Germinal center (tissue), 1 donor: Measurements from ENCODE around the gene PPP1R1B.
A peak's percentile ranks its signal among the peaks of the same experiment; 100 is the strongest.

Experiments
- DNase-seq: peaks from one replicate; pipeline ENCODE4 v3.0.0; 2012; ENCODE audit warnings: mixed read lengths, low spot score

Gene PPP1R1B

GRCh38 chr17:39615434-39615833 lies 11.3 kb upstream of the PPP1R1B start:
- DNase-seq: no peak

DNA sequence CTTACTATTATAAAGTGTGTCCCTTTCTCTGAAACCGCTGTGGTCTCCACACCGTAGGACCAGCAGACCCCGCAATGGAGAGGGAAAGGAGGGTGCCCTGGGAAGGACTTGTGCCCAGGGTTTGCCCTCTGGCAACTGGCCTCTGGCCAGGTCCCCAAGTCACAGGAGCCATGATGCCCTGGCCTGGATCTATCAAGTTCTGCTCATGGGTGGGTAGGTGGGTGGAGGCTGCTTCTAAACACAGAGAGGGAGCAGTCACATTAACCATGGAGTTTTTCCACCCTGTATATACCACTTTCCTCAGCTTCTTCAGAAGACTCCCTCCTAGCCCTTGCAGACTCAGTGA lies 9.7 kb upstream of the PPP1R1B start:
- no peak for DNase-seq

DNA sequence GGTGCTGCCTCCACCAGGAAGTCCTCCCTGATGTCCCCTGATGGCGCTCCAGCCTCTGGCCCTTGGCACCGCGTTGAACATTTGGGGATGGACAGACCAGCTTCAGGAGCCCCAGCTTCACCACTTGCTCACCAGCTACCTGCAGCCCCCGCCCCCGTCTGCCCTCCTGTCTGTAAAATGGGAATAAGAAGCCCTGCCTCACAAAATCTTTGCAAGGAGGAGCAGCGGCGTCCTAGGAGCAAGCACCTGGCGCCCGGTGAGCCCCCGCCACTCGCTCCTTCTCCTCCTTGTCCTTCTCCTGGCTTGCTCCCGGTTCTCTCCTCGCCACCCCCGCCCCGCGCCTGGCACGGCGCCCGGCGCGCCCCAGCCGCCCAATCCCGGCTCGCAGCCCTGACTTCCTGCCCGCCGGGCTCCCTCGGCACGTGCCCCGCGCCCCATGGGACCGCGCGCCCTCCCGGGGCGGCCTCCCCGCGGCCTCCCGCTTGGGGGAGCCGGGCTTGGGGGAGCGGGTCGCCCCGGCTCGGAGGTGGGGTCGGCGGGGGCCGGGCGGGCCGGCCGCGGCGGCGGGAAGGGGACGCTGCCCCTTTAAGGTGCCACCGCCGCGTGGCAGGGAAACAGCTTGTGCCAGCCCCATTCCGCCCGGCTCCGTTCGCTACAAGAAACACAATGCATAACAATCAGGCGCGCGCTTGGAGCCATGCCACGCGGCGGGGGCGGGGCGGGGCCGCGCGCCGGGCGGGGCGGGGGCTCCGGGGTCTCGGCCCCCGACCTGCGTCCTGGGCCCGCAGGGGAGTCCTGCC lies 9.1 kb upstream of the PPP1R1B start:
- DNase-seq: peak; percentile 74

- DNase-seq: no peak
Observed at GRCh38 chr17:39618246-39618913, 8.4 kb upstream of the PPP1R1B start.

- DNase-seq: no peak
Observed at GRCh38 chr17:39618956-39619785, 7.6 kb upstream of the PPP1R1B start.

DNA sequence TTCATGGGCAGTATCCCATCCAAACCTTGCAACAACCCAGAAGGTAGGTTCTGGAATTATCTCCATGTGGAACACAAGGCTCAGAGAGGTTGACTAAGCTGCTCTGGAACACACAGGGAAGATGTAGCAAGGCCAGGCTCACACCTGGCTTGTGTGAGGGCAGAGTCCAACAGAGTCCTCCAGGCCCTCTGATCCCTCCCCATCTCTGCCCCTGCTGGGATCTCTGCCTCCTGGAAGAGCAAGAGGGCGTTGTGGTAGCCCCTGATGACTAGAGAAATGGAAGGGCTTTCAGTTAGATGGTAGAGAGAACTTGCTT lies 7.0 kb upstream of the PPP1R1B start:
- DNase-seq: no peak

DNA sequence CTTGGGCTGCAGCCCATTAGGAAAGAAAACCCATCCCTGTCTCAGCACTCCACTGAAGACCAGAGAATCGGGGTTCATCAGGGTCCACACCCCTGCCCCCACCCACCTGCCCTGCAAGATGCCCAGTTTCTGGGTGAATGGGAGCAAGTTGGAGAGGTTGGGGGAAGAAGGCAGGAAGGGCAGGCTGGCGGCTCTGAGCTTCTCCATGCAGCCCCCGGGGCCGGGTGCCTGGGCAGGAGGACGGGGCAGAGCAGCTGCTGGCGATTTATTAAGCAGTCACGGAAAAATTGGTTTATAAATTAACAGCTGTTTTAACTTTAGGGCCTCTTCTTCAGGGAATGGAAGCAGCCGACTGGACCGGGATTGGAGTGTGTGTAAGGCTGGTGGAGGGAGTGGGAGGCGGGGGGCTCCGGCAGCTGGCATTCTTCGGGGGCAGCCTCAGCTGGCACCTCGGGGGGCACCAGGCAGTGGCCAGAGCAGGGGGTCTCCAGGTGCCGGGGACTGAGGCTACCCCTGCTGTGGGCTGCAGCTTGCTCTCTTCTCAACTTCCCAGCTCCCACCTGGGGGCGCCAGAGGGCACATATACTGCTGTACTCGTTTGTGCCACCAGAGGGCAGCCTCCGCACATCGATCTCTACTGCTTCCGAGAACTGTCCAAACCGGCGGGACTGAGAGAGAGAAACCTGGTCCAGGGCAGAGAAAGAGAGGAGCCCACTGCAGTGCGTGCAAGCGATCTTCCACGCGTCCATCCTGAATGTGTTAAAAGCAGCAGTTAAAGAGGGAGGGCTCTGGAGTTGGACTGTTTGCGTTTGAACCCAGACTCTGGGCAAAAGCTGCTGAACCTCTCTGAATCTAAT lies 5.0 kb upstream of the PPP1R1B start:
- DNase-seq: peak; percentile 87

DNA sequence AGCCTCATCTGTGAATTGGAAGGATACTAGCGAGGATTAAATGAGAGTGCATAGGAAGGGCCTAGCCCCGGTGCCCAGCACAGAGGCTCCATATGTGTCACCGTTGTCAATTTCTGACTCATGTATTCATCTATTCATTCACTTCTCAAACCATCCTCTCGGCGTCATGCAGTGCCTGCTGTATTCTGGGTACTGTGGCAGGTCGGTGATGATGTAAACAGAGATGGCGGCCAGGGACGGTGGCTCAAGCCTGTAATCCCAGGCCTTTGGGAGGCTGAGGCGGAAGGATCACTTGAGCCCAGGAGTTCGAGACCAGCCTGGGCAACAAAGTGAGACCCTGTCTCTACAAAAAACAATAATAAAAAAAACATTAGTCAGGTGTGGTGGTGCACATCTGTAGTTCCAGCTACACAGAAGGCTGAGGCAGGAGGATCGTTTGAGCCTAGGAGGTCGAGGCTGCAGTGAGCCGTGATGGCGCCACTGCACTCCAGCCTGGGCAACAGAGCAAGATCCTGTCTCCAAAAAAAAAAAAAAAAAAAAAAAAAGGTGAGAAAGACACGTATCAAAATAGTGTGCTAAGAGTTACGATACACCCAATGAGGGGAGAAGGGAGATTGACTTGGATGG lies 4.3 kb upstream of the PPP1R1B start:
- no peak for DNase-seq

DNA sequence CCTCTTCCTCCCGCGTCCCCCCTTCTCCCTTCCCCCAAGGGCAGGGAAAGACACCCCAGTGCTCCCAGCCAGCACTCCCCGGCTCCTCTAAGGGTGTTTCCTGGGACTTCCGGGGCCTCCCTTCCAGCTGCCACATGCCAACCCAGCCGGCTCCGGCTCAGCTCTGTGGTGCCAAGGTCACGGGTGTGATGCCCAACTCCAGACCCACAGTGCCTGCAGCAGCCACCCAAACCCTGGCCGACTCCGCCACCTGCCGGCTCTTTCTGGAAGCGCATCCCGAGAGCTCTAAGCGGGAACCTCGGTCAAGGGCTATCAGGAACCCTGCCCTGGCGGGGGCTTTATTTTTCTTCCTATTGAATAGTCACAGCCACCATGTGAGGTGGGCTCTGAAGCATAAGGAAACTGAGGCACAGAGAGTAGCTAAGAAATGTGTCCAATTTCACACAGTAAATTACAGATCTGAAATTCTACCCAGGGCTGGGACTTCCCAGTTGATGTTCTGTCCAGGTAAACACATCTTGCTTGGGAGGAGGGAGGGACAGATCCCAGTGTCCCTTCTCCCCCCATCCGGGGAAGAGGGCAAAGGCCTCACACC lies 3.3 kb upstream of the PPP1R1B start:
- DNase-seq: peak; percentile 87

GRCh38 chr17:39624313-39624712 lies 2.4 kb upstream of the PPP1R1B start:
- no peak for DNase-seq

DNA sequence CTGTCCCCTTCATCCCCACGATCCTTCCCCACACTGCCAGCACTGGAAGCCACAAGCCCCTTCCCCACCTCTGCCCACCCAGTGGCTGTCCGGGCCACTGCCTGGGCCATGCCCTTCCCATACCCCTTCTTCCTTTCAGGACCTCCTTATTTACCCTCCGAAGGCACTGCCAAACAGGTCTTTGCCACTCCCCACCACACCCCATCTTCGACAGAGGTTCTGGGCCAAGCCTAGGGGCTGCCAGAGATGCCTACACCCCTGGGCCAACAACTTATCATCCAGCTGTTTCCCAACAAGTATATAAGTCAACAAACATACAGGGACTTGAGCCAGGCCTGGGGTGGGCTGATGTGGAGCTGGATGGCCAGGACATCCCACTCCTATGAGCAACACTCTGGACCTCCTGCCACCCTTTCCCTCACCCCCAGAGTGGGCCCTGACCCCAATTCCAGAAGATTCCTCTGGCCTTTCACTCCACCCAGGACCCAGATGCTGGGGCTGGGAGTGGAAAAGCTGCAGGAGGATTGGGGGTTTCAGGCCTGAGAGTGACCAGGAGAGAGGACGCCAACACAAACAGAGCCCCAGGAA lies 1.5 kb upstream of the PPP1R1B start:
- no peak for DNase-seq

DNA sequence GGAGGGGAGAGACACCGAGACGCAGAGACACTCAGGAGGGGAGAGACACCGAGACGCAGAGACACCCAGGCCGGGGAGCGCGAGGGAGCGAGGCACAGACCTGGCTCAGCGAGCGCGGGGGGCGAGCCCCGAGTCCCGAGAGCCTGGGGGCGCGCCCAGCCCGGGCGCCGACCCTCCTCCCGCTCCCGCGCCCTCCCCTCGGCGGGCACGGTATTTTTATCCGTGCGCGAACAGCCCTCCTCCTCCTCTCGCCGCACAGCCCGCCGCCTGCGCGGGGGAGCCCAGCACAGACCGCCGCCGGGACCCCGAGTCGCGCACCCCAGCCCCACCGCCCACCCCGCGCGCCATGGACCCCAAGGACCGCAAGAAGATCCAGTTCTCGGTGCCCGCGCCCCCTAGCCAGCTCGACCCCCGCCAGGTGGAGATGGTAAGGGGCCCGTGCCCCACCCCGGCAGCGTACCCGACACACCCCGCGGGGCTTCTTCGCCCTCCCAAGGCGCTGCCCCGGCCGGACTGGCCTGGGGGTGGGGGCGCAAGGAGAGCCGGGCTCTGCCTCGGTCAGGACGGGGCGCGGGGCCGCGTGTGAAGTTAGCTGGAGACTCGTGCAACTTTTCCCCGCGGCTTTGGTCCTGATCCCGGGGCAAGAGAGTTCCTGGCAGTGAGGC lies 427 bp downstream of the PPP1R1B start:
- no peak for DNase-seq

GRCh38 chr17:39627712-39628516 lies 1.2 kb downstream of the PPP1R1B start:
- DNase-seq: no peak

- no peak for DNase-seq
Observed at GRCh38 chr17:39628655-39629493, 2.1 kb downstream of the PPP1R1B start.

DNA sequence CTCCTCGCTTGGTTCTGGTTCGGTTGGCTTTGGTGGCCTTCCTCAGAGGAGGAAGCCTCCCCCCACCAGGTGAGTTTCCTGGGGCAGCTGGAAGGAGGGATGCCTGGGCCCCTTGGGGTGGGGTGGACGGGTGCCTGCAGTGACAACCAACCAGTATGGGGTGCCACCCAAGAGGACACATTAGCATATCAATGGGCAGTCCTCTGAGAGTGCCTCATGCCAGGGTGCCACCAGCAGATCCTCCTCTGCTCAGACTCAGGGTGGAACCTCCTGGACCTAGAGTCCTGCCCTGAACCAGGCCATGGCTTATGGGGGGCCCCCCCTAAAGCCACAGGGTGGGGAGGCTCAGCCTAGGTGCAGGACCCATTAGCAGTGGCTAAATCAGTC lies 2.7 kb downstream of the PPP1R1B start:
- no peak for DNase-seq

DNA sequence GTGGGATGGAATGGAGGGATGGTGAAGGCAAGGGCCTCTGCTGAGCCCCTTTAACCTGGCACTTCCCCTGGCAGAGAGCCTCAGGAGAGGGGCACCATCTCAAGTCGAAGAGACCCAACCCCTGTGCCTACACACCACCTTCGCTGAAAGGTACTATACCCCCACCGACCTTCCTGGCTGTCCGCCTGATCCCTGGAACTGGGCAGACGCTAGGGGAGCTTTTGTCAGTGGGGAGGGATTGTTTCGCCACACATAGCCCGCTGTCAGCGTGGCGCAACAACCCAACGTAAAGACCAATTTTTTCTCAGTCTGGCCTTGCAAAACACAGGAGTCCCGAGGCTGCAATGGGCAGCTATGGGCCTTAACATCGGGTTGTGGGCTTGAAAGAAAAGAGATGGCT lies 3.1 kb downstream of the PPP1R1B start:
- DNase-seq: no peak

DNA sequence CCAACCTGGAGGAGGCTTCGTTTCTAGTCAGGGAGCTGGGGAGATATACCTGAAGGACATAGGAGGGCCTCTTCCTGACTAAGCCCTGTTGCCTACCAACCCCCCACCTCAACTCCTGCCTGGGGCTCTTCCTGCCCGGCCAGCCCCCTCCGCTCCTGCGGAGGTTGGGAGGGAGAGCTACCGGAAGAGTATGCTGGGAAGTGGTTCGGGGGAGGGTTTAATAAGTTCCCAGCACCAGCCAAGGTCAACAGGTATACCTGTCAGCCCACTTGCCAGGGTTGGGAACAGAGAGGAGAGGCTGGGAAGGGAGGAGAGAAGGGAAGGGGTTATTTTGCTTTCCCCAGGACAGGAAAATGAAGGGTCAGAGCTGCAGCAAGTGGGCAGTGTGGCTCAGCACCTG lies 4.7 kb downstream of the PPP1R1B start:
- no peak for DNase-seq

GRCh38 chr17:39632153-39632941 lies 5.6 kb downstream of the PPP1R1B start:
- DNase-seq: no peak
